Bronchial epithelial cell (primary cell): ENCODE measurements around the gene NAB1. TPM values are rescaled to one million over a fixed set of nuclear protein-coding genes. Genes with fewer than 3 reads are reported as not detected.

Source experiments
- DNase-seq: peaks from one replicate; pipeline ENCODE4 v3.0.0-alpha.2; 2010; ENCODE audit warnings: low read depth
- FAIRE-seq: peaks from 2 replicates; lab custom pipeline; 2011; peaks lifted over from hg19 to GRCh38; lab: Jason Lieb, UNC
- H3K27me3 ChIP-seq: 2 replicates; pipeline ENCODE4 v1.5.1; 2011; ENCODE audit warnings: low read length; ENCODE audit not compliant: control insufficient read depth, insufficient read depth
- H3K36me3 ChIP-seq: 2 replicates; pipeline ENCODE4 v1.5.1; 2011; ENCODE audit warnings: low read length; ENCODE audit not compliant: control insufficient read depth, insufficient read depth
- H3K4me3 ChIP-seq: 2 replicates; pipeline ENCODE4 v1.5.1; 2011; ENCODE audit warnings: mild to moderate bottlenecking, low read depth, low read length, control low read depth
- total RNA-seq: library from RNA; depleted of rRNA; stranded (reverse); fragments of >200 nt; gene quantifications from 2 replicates; pipeline ENCODE4 v1.2.1, GENCODE V29; 2014
- TF ChIP-seq, protein P1 (sequence below): IDR thresholded peaks from 2 replicates; pipeline ENCODE4 v1.5.1; 2011; ENCODE audit warnings: mild to moderate bottlenecking, moderate library complexity, low read length, control low read depth, inconsistent platforms; ENCODE audit not compliant: insufficient read depth, severe bottlenecking

The NAB1 gene
- total RNA-seq, 1 donor from 2014 or later, result 92.4 TPM

DNA sequence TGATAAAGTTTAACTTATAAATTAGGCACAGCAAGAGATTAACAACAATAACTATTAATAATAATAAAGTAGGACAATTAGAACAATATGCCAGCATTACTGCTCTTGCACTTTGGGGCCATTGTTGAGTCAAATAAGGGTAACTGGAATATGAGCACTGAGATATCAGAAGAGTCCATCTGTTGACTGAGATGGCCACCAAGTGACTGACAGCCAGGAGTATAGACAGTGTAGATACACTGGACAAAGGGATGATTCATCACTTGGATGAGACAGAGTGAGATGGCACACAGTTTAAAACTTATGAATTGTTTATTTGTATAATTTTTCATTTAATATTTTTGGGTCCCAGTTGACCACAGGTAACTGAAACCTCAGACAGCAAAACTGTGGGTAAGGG, 20.0 kb downstream of the NAB1 start:
- no peak overlapping the region for H3K4me3 ChIP-seq
- peaks cover 1% of the 10 kb centered on the region for H3K36me3 ChIP-seq
- no peaks in the 10 kb centered on the region for H3K27me3 ChIP-seq
- TF ChIP-seq, protein P1, sequence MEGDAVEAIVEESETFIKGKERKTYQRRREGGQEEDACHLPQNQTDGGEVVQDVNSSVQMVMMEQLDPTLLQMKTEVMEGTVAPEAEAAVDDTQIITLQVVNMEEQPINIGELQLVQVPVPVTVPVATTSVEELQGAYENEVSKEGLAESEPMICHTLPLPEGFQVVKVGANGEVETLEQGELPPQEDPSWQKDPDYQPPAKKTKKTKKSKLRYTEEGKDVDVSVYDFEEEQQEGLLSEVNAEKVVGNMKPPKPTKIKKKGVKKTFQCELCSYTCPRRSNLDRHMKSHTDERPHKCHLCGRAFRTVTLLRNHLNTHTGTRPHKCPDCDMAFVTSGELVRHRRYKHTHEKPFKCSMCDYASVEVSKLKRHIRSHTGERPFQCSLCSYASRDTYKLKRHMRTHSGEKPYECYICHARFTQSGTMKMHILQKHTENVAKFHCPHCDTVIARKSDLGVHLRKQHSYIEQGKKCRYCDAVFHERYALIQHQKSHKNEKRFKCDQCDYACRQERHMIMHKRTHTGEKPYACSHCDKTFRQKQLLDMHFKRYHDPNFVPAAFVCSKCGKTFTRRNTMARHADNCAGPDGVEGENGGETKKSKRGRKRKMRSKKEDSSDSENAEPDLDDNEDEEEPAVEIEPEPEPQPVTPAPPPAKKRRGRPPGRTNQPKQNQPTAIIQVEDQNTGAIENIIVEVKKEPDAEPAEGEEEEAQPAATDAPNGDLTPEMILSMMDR, result no peak
- DNase-seq (peak; percentile 40), FAIRE-seq (no peak)

DNA sequence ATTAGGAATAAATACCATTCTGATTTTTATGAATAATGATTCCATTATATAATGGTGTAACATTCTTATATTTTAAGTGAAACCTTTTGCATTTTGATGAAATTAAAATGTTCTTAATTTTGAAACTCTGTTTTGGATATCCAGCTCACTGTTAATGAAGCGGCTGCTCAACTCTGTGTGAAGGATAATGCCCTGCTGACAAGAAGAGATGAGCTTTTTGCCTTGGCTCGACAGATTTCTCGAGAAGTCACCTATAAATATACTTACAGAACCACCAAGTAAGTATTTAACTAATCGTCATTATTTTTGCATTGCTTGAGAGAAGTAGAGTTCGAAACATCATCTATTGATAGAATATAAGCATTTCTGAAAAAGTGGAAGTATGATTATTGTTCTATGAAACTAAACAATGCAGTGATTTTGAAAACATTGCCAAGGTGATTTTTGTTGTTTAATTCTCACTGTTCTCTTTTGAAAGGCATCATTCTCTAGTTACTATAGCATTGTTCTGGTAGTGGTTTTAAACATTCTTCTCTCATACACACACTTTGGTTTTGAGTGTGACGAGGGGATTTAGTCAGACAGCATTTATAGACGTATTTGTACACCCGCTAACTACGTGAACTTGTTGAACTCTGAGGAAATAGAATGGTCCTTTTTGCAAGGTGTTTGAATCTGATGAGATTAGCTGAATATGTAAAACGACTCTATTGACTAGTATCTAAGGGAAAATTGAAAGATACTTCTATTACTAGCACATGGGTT, 21.5 kb downstream of the NAB1 start:
- FAIRE-seq (no peak), DNase-seq (no peak)
- no peaks in the 10 kb centered on the region for H3K27me3 ChIP-seq
- H3K36me3 ChIP-seq, result no peaks in the 10 kb centered on the region
- H3K4me3 ChIP-seq, result no peak overlapping the region
- TF ChIP-seq, protein P1, result no peak

DNA sequence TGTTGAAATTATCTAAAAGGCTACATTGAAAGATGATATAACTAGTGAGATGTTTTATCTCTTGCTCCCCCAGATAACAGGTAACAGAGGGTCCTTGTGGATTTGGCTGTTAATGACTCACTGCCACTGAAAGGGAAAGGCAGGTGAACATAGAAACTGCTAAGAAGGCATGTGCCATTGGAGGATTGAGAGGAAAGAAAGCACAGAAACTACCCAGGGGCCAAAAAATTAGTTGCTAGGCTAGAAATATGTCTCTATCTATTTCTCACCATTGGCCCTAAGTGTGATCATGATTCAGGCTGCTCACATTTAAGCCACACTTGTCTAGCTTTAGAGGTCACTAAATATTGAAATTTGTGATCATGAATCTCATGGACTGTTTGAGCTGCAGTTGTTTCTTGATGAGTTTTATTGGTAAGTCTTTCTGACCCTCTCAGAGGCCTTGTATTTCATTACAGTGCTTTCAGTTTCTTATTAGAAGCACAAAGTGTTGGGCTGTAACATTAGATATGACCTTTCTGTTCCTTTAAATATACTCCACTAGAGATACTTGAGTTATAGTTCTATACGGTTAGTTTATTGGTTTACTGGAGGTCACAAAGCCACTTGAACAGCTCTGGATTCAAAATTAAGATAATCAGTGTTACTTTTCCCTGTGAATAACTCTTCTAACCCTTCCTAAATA, 26.2 kb downstream of the NAB1 start:
- Histone ChIP-seq H3K4me3 (no peak overlapping the region), H3K36me3 (peaks cover 2% of the 10 kb centered on the region), H3K27me3 (no peaks in the 10 kb centered on the region)
- FAIRE-seq (no peak), DNase-seq (no peak)
- TF ChIP-seq, protein P1, result no peak

DNA sequence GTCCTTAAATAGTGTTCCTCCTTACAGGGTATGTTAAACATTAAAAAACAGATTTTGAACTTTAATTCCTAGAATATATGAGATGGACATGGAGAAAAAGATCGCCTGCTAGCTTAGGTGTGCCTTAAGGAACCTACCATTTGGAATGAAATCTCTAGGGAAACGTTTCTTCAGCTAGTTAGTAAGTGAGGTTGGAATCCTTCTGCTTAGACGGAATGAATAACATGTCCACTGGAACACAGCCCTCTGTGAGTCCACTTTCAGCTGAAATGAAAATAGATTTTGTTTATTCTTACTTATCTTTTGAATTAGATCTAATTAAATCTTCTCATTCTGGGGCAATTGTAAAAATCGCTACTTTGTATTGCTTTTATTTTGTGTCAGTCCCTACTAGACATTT, 28.4 kb downstream of the NAB1 start:
- H3K36me3 ChIP-seq, result peaks cover 5% of the 10 kb centered on the region
- H3K27me3 ChIP-seq, result no peaks in the 10 kb centered on the region
- TF ChIP-seq, protein P1, result no peak
- H3K4me3 ChIP-seq, result no peak overlapping the region
- DNase-seq, result no peak
- no peak for FAIRE-seq

DNA sequence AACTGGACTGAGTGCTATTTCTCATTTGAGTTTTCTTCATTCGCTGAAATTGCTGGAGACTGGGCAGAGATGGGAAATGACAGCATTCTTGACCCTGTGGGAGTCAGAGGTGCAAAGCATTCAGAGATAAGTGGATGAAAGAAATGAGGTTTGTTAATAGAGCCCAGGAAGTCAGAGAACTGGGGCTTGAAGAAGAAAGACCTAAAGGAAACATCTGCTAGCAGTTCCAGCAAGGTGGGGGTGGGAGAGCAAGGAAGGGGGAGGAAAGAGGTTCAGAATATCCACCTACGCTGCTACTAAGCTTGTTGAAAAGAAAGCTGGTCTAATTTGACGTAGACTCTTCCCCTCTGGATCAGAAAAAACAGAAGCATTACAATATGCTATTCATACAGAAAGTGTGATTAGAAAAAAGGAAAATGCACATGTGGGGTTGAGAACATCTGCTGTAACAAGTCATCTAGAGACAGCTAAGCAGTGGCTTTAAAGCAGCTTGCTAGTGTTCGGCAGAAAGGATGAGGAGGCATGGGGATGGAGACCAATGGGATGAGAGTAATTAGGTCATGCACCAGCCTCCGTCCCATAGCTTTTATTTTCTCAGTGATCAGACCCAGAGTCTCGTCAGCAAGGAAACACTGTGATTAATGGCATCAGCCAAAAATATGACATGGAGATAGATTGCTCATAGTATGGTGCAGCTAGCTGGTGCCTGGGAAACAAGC, 29.7 kb downstream of the NAB1 start:
- TF ChIP-seq, protein P1, result no peak
- H3K36me3 ChIP-seq, result peaks cover 5% of the 10 kb centered on the region
- H3K4me3 ChIP-seq, result no peak overlapping the region
- FAIRE-seq, result no peak
- H3K27me3 ChIP-seq, result no peaks in the 10 kb centered on the region
- no peak for DNase-seq
